ENCODE results near the gene LACTB. TPM values are rescaled to one million over a fixed set of nuclear protein-coding genes. Genes with fewer than 3 reads are reported as not detected.

The LACTB gene
- total and polyA plus RNA-seq, 7 donors, result 7.2 to 32.4 (median 11.2) TPM

DNA sequence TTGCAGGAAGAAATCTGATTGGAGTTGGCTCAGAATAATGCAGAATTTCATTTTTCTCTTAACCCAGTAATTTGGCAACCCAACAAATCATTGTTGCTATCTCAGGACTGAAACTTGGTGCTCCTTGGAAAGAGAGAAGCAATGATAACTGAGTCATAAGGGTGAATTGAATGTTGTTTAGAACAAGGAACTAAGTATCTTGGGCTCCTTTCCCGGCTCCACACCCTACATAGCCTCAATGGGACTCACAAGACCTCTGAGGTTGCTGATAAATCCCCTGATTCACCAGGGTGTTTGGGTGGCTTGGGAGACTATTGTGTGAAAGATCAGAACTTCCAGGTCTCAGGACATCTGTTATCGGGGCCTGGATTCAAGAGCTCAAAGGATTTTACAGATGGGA lies 60.0 kb downstream of the LACTB start:
- no peaks in the 10 kb centered on the region for H3K36me3 ChIP-seq
- 85 to 92% methylated on average over 2 of the region's 2 CpGs for WGBS, 2 donors
- intact Hi-C loops (cut with DNase I), result no loop called here
- no peaks in the 10 kb centered on the region for H3K9me3 ChIP-seq
- no peak overlapping the region for H3K27ac ChIP-seq
- H3K27me3 ChIP-seq, result no peaks in the 10 kb centered on the region
- H3K4me3 ChIP-seq, result no peak overlapping the region
- no peaks in the 10 kb centered on the region for H3K4me1 ChIP-seq
- TF ChIP-seq POLR2A (IDR thresholded peaks at IDR 0.05) (no peak), EP300 (IDR thresholded peaks at IDR 0.05) (no peak), CTCF (IDR thresholded peaks at IDR 0.05) (no peak), POLR2AphosphoS5 (IDR thresholded peaks at IDR 0.05) (no peak)
- DNase-seq, result no peak

DNA sequence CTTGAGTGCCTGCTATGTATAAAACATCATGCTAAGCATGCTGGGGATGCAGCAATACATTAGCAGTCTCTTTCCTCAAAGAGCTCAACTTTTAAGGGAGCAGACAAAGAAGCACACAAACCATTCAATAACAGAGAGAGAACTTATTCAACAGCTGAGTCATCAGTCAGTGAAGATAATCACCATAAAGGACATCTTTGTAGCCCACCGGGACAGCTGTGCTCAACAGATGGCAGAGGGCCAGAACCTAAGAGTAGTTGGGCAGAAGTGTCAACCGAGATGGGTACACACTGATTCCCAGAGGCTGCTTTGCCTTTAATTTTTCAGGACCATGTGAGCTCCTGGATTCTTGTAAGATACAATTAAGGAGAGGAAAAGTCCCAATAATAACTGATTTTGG lies 63.5 kb downstream of the LACTB start:
- Histone ChIP-seq H3K4me1 (peaks cover 0 to 11% (median 3%) of the 10 kb centered on the region in 4 donors), H3K27ac (no peak overlapping the region), H3K27me3 (no peaks in the 10 kb centered on the region), H3K9me3 (no peaks in the 10 kb centered on the region), H3K36me3 (no peaks in the 10 kb centered on the region), H3K4me3 (no peak overlapping the region)
- intact Hi-C loops (cut with DNase I), result no loop called here
- no peak for TF ChIP-seq EP300 (IDR thresholded peaks at IDR 0.05)
- TF ChIP-seq POLR2AphosphoS5 (IDR thresholded peaks at IDR 0.05), result no peak
- TF ChIP-seq POLR2A (IDR thresholded peaks at IDR 0.05), result no peak
- TF ChIP-seq CTCF (IDR thresholded peaks at IDR 0.05), result no peak
- DNase-seq, result no peak
- 56 to 72% methylated on average over 2 of the region's 2 CpGs for WGBS, 2 donors

DNA sequence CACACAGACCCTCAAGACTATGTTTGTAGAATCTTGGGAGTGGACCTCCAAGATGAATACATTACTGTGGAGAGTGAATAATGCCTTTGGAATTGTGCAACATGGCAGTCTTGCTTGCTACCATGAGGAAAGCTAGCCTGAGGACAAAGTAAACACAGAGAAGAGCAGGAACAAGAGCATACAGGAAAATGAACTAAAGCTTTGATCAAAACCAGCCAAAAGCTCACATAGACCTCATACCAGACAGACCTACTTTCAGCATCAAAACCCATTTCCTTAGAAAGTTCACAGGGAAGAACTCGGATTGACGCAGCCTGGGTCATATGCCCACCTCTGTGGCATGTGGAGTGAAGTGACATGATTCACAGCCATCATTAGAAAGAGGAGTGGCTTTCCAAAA lies 64.4 kb downstream of the LACTB start:
- Histone ChIP-seq H3K4me1 (peaks cover 0 to 20% (median 7%) of the 10 kb centered on the region in 4 donors), H3K4me3 (no peak overlapping the region), H3K27ac (no peak overlapping the region), H3K36me3 (no peaks in the 10 kb centered on the region), H3K9me3 (no peaks in the 10 kb centered on the region), H3K27me3 (no peaks in the 10 kb centered on the region)
- TF ChIP-seq CTCF (IDR thresholded peaks at IDR 0.05) (no peak), POLR2A (IDR thresholded peaks at IDR 0.05) (no peak), POLR2AphosphoS5 (IDR thresholded peaks at IDR 0.05) (no peak), EP300 (IDR thresholded peaks at IDR 0.05) (no peak)
- no peak for DNase-seq
- intact Hi-C loops (cut with DNase I), result no loop called here
- 37 to 58% methylated on average over 2 of the region's 2 CpGs for WGBS, 2 donors

DNA sequence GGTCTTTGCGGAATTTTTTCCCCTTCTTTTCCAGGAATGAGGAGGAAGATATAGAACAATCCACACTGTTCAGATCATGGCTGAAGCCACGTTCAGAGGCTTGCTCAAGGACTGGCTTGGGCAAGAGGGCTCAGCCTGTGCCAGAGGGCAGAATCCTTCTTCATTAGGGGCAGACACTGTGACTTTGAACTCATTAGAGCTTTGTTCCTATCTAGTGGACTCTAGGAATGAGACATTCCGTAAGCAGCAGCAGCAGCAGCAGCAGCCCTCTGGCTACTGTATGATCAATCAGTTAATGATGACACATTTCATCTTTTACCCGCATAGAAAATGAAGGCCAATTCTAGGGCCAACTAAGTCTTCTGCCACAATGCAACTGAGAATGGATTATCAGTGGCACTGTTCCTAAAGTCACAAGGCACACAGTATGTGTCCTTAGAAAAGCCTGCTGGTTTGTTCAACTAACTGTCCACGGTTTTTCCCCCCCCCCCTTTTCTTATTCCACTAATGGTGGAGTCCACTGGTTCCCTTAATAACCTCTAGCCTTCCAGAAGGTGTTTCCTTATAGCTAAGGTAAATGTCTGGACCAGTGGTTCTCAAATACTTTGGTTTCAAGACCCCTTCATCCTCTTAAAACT lies 66.0 kb downstream of the LACTB start:
- intact Hi-C loops (cut with DNase I), result no loop called here
- no peaks in the 10 kb centered on the region for H3K9me3 ChIP-seq
- no peak overlapping the region for H3K27ac ChIP-seq
- H3K4me3 ChIP-seq, result no peak overlapping the region
- no peak for DNase-seq
- no peaks in the 10 kb centered on the region for H3K36me3 ChIP-seq
- peaks cover 0 to 25% (median 10%) of the 10 kb centered on the region in 4 donors for H3K4me1 ChIP-seq
- H3K27me3 ChIP-seq, result no peaks in the 10 kb centered on the region
- TF ChIP-seq CTCF (IDR thresholded peaks at IDR 0.05), result no peak
- TF ChIP-seq POLR2AphosphoS5 (IDR thresholded peaks at IDR 0.05), result no peak
- TF ChIP-seq EP300 (IDR thresholded peaks at IDR 0.05), result no peak
- no peak for TF ChIP-seq POLR2A (IDR thresholded peaks at IDR 0.05)
- 78 to 90% methylated on average over 5 of the region's 5 CpGs for WGBS, 2 donors
